Measurements from ENCODE around the gene TNC. TPM values are rescaled to one million over a fixed set of nuclear protein-coding genes. Genes with fewer than 3 reads are reported as not detected.

Gene TNC
- total and polyA plus RNA-seq, 9 donors, result 1.2 to 108 (median 1.9) TPM

GRCh38 chr9:115079156-115079555 lies 38.8 kb downstream of the TNC start:
- DNase-seq, result no peak
- H3K36me3 ChIP-seq, result no peaks in the 10 kb centered on the region
- H3K27me3 ChIP-seq, result no peaks in the 10 kb centered on the region
- H3K4me3 ChIP-seq, result no peak overlapping the region
- H3K4me1 ChIP-seq (ENCODE audit: insufficient read depth), result no peaks in the 10 kb centered on the region
- H3K9me3 ChIP-seq, result no peaks in the 10 kb centered on the region
- no peak overlapping the region for H3K27ac ChIP-seq
- intact Hi-C loops (cut with DNase I), result no loop called here
- TF ChIP-seq CTCF (IDR thresholded peaks at IDR 0.05) (no peak), POLR2A (IDR thresholded peaks at IDR 0.05) (no peak), EP300 (IDR thresholded peaks at IDR 0.05) (no peak)
- 68 to 91% (median 74%) methylated on average over 3 of the region's 3 CpGs for WGBS, 3 donors

GRCh38 chr9:115073456-115073855 lies 44.5 kb downstream of the TNC start:
- Histone ChIP-seq H3K4me3 (no peak overlapping the region), H3K9me3 (no peaks in the 10 kb centered on the region), H3K4me1 (ENCODE audit: insufficient read depth) (no peaks in the 10 kb centered on the region), H3K36me3 (no peaks in the 10 kb centered on the region), H3K27ac (no peak overlapping the region), H3K27me3 (no peaks in the 10 kb centered on the region)
- WGBS, 3 donors, result 66 to 83% (median 82%) methylated on average over 6 of the region's 6 CpGs
- DNase-seq, result no peak
- intact Hi-C loops (cut with DNase I), result no loop called here
- no peak for TF ChIP-seq CTCF (IDR thresholded peaks at IDR 0.05)

GRCh38 chr9:115071176-115071575 lies 46.8 kb downstream of the TNC start:
- Histone ChIP-seq H3K9me3 (no peaks in the 10 kb centered on the region), H3K27me3 (no peaks in the 10 kb centered on the region), H3K27ac (no peak overlapping the region), H3K4me3 (no peak overlapping the region), H3K36me3 (no peaks in the 10 kb centered on the region), H3K4me1 (ENCODE audit: insufficient read depth) (no peaks in the 10 kb centered on the region)
- intact Hi-C loops (cut with DNase I), result no loop called here
- TF ChIP-seq EP300 (IDR thresholded peaks at IDR 0.05), result no peak
- TF ChIP-seq CTCF (IDR thresholded peaks at IDR 0.05), result no peak
- TF ChIP-seq POLR2A (IDR thresholded peaks at IDR 0.05), result no peak
- no peak for DNase-seq
- WGBS, 3 donors, result 76 to 83% (median 79%) methylated on average over 4 of the region's 4 CpGs

- Histone ChIP-seq H3K36me3 (no peaks in the 10 kb centered on the region), H3K4me1 (ENCODE audit: insufficient read depth) (no peaks in the 10 kb centered on the region), H3K27ac (no peak overlapping the region), H3K9me3 (no peaks in the 10 kb centered on the region), H3K4me3 (no peak overlapping the region), H3K27me3 (no peaks in the 10 kb centered on the region)
- TF ChIP-seq POLR2A (IDR thresholded peaks at IDR 0.05) (no peak), CTCF (IDR thresholded peaks at IDR 0.05) (no peak), EP300 (IDR thresholded peaks at IDR 0.05) (no peak)
- intact Hi-C loops (cut with DNase I), result no loop called here
- DNase-seq, result no peak
- 81 to 100% (median 93%) methylated on average over 1 of the region's 1 CpG for WGBS, 3 donors
These were observed 48.2 kb downstream of the TNC start for GRCh38 chr9:115069771-115070170.

- Histone ChIP-seq H3K4me1 (ENCODE audit: insufficient read depth) (no peaks in the 10 kb centered on the region), H3K27me3 (no peaks in the 10 kb centered on the region), H3K36me3 (no peaks in the 10 kb centered on the region), H3K9me3 (no peaks in the 10 kb centered on the region), H3K4me3 (no peak overlapping the region), H3K27ac (no peak overlapping the region)
- DNase-seq, result no peak
- 65 to 79% (median 77%) methylated on average over 2 of the region's 2 CpGs for WGBS, 3 donors
- TF ChIP-seq EP300 (IDR thresholded peaks at IDR 0.05) (no peak), CTCF (IDR thresholded peaks at IDR 0.05) (no peak), POLR2A (IDR thresholded peaks at IDR 0.05) (no peak)
- intact Hi-C loops (cut with DNase I), result no loop called here
These were observed 48.7 kb downstream of the TNC start for GRCh38 chr9:115069302-115069701.
